ENCODE measurements around the gene GRIN2A. TPM values are rescaled to one million over a fixed set of nuclear protein-coding genes. Genes with fewer than 3 reads are reported as not detected.

Gene GRIN2A
- total RNA-seq, 3 donors from 2014 or later, result 0.29 to 0.33 TPM; not detected in 1

GRCh38 chr16:9827062-9827752 is 355.0 kb downstream of the GRIN2A start:
- Histone ChIP-seq H3K9me3 (no peaks in the 10 kb centered on the region), H3K27ac (no peak overlapping the region), H3K27me3 (no peaks in the 10 kb centered on the region), H3K4me3 (no peak overlapping the region), H3K4me1 (no peaks in the 10 kb centered on the region), H3K36me3 (no peaks in the 10 kb centered on the region)
- intact Hi-C loops (cut with DNase I; ENCODE audit: low total_unique reads), result no loop called here
- no peak for DNase-seq (ENCODE audit: low spot score in 2 of 2)
- TF ChIP-seq POLR2AphosphoS5 (IDR thresholded peaks at IDR 0.05), result no peak
- TF ChIP-seq, protein P1, sequence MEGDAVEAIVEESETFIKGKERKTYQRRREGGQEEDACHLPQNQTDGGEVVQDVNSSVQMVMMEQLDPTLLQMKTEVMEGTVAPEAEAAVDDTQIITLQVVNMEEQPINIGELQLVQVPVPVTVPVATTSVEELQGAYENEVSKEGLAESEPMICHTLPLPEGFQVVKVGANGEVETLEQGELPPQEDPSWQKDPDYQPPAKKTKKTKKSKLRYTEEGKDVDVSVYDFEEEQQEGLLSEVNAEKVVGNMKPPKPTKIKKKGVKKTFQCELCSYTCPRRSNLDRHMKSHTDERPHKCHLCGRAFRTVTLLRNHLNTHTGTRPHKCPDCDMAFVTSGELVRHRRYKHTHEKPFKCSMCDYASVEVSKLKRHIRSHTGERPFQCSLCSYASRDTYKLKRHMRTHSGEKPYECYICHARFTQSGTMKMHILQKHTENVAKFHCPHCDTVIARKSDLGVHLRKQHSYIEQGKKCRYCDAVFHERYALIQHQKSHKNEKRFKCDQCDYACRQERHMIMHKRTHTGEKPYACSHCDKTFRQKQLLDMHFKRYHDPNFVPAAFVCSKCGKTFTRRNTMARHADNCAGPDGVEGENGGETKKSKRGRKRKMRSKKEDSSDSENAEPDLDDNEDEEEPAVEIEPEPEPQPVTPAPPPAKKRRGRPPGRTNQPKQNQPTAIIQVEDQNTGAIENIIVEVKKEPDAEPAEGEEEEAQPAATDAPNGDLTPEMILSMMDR (IDR thresholded peaks at IDR 0.05), result no peak
- TF ChIP-seq POLR2A (IDR thresholded peaks at IDR 0.05), result no peak

GRCh38 chr16:9826656-9827055 is 355.6 kb downstream of the GRIN2A start:
- DNase-seq (ENCODE audit: low spot score in 2 of 2), result no peak
- Histone ChIP-seq H3K36me3 (no peaks in the 10 kb centered on the region), H3K4me1 (no peaks in the 10 kb centered on the region), H3K9me3 (no peaks in the 10 kb centered on the region), H3K4me3 (no peak overlapping the region), H3K27ac (no peak overlapping the region), H3K27me3 (no peaks in the 10 kb centered on the region)
- TF ChIP-seq POLR2AphosphoS5 (IDR thresholded peaks at IDR 0.05) (no peak), POLR2A (IDR thresholded peaks at IDR 0.05) (no peak)
- TF ChIP-seq, protein P1 (IDR thresholded peaks at IDR 0.05), result no peak
- intact Hi-C loops (cut with DNase I; ENCODE audit: low total_unique reads), result no loop called here

- H3K4me1 ChIP-seq, result no peaks in the 10 kb centered on the region
- no peaks in the 10 kb centered on the region for H3K9me3 ChIP-seq
- no peaks in the 10 kb centered on the region for H3K27me3 ChIP-seq
- H3K4me3 ChIP-seq, result no peak overlapping the region
- H3K27ac ChIP-seq, result no peak overlapping the region
- H3K36me3 ChIP-seq, result no peaks in the 10 kb centered on the region
- no peak for DNase-seq (ENCODE audit: low spot score in 2 of 2)
- TF ChIP-seq POLR2A (IDR thresholded peaks at IDR 0.05) (no peak), POLR2AphosphoS5 (IDR thresholded peaks at IDR 0.05) (no peak)
- TF ChIP-seq, protein P1 (IDR thresholded peaks at IDR 0.05), result no peak
- intact Hi-C loops (cut with DNase I; ENCODE audit: low total_unique reads), result no loop called here
Measured at GRCh38 chr16:9824200-9825068, 357.8 kb downstream of the GRIN2A start.

- DNase-seq (ENCODE audit: low spot score in 2 of 2), result no peak
- Histone ChIP-seq H3K4me1 (no peaks in the 10 kb centered on the region), H3K27ac (no peak overlapping the region), H3K4me3 (no peak overlapping the region), H3K36me3 (no peaks in the 10 kb centered on the region), H3K27me3 (no peaks in the 10 kb centered on the region), H3K9me3 (no peaks in the 10 kb centered on the region)
- intact Hi-C loops (cut with DNase I; ENCODE audit: low total_unique reads), result no loop called here
- TF ChIP-seq, protein P1 (IDR thresholded peaks at IDR 0.05), result no peak
Measured at GRCh38 chr16:9823510-9823909, 358.7 kb downstream of the GRIN2A start.

DNA sequence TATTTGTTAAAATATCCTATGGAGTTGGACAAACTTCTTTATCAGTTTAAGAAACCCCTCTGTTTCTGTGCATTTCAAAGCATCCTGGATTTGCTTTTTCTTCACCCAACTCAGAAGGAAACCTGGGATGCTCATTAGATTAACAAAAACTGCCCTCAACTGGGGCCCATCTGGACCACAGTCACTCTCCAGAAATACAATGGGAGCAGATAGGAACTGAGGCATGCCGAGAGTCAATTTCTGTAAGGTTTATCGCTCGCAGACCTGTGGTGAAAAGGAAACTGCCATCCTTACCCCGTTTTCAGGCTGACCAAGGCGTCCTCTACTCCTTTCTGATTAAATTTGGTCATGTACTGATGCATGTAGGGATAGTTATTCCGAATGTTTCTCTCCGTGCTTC is 360.3 kb downstream of the GRIN2A start:
- no peak overlapping the region for H3K4me3 ChIP-seq
- H3K36me3 ChIP-seq, result no peaks in the 10 kb centered on the region
- H3K9me3 ChIP-seq, result no peaks in the 10 kb centered on the region
- no peak for DNase-seq (ENCODE audit: low spot score in 2 of 2)
- intact Hi-C loops (cut with DNase I; ENCODE audit: low total_unique reads), result no loop called here
- no peaks in the 10 kb centered on the region for H3K27me3 ChIP-seq
- no peak overlapping the region for H3K27ac ChIP-seq
- TF ChIP-seq POLR2A (IDR thresholded peaks at IDR 0.05) (no peak), POLR2AphosphoS5 (IDR thresholded peaks at IDR 0.05) (no peak)
- TF ChIP-seq, protein P1 (IDR thresholded peaks at IDR 0.05), result no peak
- no peaks in the 10 kb centered on the region for H3K4me1 ChIP-seq
